NOMO-1 (cell line): ENCODE data around the gene GPR101.
"Not testable (repeated sequence)": the region's sequence is repeated elsewhere in the genome, so short reads cannot be mapped to it uniquely, and the experiment has no call there.

Experiments used
- DNase-seq, 2 experiments: peaks; one replicate each; lab custom pipeline; 2025; ENCODE audit not compliant: unreplicated experiment in 2 of 2; lab: John Stamatoyannopoulos, UW

The GPR101 gene

DNA sequence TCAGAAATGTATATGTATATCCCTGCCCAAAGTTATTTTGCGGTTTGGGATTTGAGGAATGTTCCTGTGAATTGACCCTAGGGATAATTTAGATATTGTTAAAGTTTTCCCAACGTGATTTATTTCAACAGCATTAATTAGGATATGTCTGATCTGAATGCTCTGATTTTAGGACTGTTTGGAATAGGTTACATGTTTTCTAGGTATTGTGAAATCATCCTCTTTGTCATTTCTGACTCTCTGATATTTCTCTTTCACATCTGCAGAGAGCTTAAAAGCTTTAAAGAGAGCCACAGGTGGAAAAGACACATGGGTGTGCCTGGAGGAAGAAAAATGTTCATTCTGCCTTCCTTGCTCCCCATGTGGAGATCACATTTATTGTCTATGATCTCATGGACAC, 5.1 kb downstream of the GPR101 start:
- DNase-seq = no peak

DNA sequence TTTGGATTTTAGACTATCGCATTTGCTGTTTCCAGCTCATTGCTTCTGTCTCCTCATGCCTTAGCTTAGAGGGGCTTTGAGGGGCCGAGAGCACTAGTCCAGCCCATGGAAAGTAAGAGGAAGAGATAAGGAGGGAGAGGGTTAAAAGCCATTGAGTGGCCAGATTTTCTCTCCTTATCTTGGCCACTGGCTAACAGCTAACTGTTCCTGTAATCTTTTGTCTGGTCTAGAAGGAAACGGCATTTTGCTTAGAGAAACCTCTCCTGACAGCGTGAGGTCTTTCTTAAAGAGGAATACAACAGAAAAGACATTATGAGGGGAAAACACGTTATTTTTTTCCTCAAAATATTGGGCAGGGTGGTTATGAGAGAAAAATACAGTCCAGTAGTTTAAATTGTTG, 7.9 kb downstream of the GPR101 start:
- DNase-seq = no peak

DNA sequence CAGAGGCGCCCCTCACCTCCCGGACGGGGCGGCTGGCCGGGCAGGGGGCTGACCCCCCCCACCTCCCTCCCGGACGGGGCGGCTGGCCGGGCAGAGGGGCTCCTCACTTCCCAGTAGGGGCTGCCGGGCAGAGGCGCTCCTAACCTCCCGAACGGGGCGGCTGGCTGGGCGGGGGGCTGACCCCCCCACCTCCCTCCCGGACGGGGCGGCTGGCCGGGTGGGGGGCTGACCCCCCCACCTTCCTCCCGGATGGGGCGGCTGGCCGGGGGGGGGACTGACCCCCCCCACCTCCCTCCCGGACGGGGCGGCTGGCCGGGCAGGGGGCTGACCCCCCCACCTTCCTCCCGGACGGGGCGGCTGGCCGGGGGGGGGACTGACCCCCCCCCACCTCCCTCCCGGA, 33.6 kb downstream of the GPR101 start:
- not testable (repeated sequence) for DNase-seq

DNA sequence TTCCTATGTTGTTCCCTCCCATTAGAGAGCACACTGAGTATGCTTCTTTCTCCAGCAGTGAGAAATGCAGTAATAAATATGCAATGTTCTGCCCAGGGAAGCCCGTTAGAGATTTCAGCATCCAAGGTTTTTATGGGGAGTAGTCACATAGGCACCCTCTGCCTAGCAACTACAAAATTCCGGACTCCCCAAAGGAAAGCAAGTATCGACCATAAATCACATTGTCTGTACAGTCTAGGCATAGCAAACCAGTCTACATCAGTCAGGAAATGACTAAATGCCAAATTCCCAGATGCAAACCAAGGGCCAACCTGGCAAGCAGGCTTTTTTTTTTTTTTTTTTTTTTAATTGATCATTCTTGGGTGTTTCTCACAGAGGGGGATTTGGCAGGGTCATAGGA, 34.8 kb downstream of the GPR101 start:
- DNase-seq = no peak
